Muscle layer of colon (tissue), 2 donors: ENCODE data around the gene SLC17A9.
A peak's percentile ranks its signal among the peaks of the same experiment; 100 is the strongest.

ENCODE experiments used
- H3K27ac ChIP-seq: one replicate; pipeline ENCODE4 v1.7.0; 2013; ENCODE audit warnings: low read depth, mild to moderate bottlenecking, low read length, moderate library complexity
- H3K27me3 ChIP-seq, 2 donors: one replicate each; pipeline ENCODE4 v1.7.0; 2013; ENCODE audit warnings: low read length in 2 of 2, mild to moderate bottlenecking in 2 of 2; ENCODE audit not compliant: insufficient read depth in 2 of 2, control insufficient read depth in 1 of 2
- H3K36me3 ChIP-seq: one replicate; pipeline ENCODE4 v1.7.0; 2013; ENCODE audit warnings: mild to moderate bottlenecking, low read length; ENCODE audit not compliant: insufficient read depth
- H3K4me1 ChIP-seq: one replicate; pipeline ENCODE4 v1.7.0; 2013; ENCODE audit warnings: mild to moderate bottlenecking, low read length; ENCODE audit not compliant: insufficient read depth
- H3K4me3 ChIP-seq, 2 donors: one replicate each; pipeline ENCODE4 v1.7.0; 2013; ENCODE audit warnings: low read length in 2 of 2, low read depth in 1 of 2, mild to moderate bottlenecking in 1 of 2, moderate library complexity in 1 of 2
- H3K9ac ChIP-seq: one replicate; pipeline ENCODE4 v1.7.0; 2013; ENCODE audit warnings: low read length
- H3K9me3 ChIP-seq: one replicate; pipeline ENCODE4 v1.7.0; 2013; ENCODE audit warnings: mild to moderate bottlenecking, low read length
- donor health status: abdominal sarcoma.
- donor health status: Adenocarcinoma of cecum.

Gene SLC17A9, protein sequence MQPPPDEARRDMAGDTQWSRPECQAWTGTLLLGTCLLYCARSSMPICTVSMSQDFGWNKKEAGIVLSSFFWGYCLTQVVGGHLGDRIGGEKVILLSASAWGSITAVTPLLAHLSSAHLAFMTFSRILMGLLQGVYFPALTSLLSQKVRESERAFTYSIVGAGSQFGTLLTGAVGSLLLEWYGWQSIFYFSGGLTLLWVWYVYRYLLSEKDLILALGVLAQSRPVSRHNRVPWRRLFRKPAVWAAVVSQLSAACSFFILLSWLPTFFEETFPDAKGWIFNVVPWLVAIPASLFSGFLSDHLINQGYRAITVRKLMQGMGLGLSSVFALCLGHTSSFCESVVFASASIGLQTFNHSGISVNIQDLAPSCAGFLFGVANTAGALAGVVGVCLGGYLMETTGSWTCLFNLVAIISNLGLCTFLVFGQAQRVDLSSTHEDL

DNA sequence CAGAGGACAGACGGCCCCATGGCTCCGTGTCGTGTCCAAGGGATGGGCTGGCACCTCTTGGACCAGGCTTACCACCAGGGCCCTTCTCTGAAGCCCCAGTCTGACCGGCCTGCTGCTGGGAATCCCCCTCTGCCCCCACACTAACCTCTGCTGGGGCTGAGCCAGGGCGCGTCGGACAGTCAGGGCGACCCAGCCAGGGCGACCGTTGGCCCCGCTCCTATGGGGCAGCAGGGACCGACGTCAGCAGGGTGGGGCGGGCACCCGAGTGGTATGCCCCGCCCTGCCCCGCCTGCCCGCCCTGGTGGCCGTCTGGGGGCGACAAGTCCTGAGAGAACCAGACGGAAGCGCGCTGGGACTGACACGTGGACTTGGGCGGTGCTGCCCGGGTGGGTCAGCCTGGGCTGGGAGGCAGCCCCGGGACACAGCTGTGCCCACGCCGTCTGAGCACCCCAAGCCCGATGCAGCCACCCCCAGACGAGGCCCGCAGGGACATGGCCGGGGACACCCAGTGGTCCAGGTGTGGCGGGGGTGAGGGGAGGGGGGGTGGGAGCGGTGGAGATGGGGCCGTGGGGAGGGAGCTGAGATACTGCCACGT lies at the start of gene SLC17A9:
TSS of gene SLC17A9 (plus strand) at position 337 of the 595 bp plus-strand sequence. CDS start at position 459, 122 bp downstream.
- H3K36me3 ChIP-seq: peaks cover 21% of the 10 kb centered on the region
- peak within 1 kb of the TSS; percentile 79 for H3K9ac ChIP-seq
- peak within 1 kb of the TSS; percentile 26 to 60 for H3K4me3 ChIP-seq
- H3K4me1 ChIP-seq: peaks cover 22% of the 10 kb centered on the region
- no peaks in the 10 kb centered on the region for H3K27me3 ChIP-seq
- peak within 1 kb of the TSS; percentile 80 for H3K27ac ChIP-seq
- no peaks in the 10 kb centered on the region for H3K9me3 ChIP-seq

DNA sequence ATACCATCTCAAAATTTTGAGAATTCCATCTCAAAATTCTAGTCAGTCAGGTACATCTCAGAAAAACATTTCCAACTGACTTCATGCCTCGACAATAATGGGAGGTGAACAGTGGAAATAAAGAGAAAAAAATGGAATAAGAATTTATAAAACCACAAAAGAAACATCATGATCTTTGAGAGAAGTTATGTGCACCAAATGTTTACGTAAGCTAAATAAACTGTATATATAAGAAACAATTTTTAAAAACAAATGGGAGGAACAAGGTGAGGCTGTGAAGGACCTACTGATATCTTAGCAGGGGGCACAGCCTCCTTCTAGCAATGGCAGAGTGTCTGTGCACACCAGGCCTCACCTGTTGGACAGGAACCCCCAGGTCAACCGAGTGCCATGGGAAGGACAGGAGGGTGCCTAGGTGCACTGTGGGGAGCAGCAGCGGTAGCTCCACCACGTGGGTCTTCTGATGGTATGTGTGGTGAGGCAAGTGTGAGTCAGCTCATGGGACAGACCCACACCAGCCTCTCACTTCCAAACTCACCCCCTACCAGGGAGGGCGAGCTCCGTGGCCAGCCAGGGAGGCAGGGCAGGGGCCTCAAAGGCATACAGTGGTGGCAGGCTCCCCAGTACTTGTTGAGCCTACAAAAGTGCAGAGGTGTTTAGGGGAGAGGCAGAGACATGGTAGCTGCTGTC lies 49.4 kb upstream of the SLC17A9 start:
- H3K27ac ChIP-seq: no peak overlapping the region
- H3K36me3 ChIP-seq: peaks cover 70% of the 10 kb centered on the region
- no peaks in the 10 kb centered on the region for H3K27me3 ChIP-seq
- H3K4me3 ChIP-seq: no peak overlapping the region
- no peaks in the 10 kb centered on the region for H3K9me3 ChIP-seq
- H3K9ac ChIP-seq: no peak overlapping the region
- peaks cover 27% of the 10 kb centered on the region for H3K4me1 ChIP-seq

DNA sequence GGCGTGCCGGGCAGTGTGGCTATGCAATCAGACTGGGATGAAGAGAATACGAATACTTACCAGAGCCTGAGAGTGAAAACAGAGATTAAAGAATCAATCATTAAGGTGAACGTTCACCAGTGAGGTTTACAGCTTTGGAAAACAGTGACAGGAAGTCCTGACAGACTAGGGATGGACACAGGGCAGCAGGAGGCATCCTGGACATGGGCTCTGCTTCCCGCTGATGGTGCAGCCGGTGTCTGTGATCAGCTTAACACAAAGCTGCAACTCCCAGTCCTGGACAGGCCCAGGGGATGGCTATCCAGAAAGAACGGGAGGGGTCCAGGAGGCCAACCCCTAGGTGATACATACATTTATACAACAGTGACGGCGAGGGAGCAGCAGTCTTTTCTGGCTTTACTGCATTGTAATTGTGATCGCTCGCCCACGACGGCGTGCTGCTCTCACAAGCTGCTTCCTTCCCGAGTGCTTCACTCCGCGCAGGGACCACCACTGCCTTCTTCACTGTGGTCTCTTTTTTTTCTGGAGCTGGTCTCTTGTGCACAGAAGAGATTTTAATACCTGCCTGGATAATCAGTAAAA lies 46.9 kb upstream of the SLC17A9 start:
- Histone ChIP-seq H3K27me3 (no peaks in the 10 kb centered on the region), H3K9ac (no peak overlapping the region)

DNA sequence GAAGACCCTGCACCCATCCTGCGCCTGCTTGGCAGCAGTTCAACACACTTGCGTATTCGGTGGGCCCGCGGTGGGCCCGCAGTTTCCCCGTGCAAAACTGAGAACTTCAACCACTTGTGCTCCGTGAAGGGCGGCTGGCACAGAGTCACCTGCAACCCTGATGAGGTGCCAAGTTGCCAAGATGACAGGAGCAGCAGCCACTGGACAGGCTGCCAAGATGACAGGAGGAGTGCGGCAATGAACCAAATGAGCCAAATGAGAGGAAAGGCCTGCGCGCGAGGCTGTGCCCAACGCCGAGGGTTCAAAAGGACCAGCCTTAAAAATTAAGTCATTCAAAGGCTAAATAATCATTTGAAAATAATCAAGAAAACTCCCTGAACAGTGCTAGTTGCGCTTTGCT lies 46.3 kb upstream of the SLC17A9 start:
- Histone ChIP-seq H3K4me1 (no peaks in the 10 kb centered on the region), H3K27ac (no peak overlapping the region), H3K27me3 (no peaks in the 10 kb centered on the region), H3K9me3 (no peaks in the 10 kb centered on the region), H3K36me3 (peaks cover 98% of the 10 kb centered on the region), H3K4me3 (no peak overlapping the region), H3K9ac (no peak overlapping the region)

More for the DNA sequence above, 46.9 kb upstream of the SLC17A9 start:
- Histone ChIP-seq H3K27ac (no peak overlapping the region), H3K4me1 (peaks cover 1% of the 10 kb centered on the region), H3K9me3 (no peaks in the 10 kb centered on the region), H3K4me3 (no peak overlapping the region), H3K36me3 (peaks cover 95% of the 10 kb centered on the region)

DNA sequence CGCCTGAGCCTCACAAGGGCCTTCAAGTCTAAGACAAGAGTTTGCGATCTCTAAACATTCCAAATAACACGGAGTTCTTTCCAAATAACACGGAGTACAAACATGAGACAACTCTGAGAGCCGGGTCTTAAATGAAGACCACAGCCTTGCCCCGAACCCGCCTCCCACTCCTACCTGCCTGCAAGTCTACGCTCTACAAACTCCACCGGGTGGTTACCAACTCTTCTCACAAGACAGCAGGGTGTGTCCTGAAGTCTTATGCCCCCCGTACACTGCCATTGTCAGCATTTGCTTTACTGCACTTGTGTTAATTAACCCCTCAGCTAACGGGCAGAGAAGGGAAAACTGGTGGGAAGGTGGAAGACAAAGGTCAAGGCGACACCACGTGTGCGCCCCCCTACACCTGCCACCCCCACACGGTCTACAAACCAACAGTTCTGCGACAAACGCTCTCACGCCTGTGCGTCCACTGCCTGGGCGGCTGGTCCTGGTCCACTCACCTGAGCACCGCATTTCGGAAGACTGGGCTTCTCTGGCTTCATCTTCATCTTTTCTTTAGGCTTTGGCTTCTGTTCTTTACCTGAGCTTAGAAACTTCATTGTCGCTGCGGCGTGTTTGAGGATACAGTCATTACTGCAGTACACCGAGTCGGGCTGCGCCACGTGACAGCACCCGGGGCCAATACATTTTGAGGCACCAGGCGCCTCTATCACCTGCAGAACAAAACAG lies 45.7 kb upstream of the SLC17A9 start:
- peaks cover 98% of the 10 kb centered on the region for H3K36me3 ChIP-seq

DNA sequence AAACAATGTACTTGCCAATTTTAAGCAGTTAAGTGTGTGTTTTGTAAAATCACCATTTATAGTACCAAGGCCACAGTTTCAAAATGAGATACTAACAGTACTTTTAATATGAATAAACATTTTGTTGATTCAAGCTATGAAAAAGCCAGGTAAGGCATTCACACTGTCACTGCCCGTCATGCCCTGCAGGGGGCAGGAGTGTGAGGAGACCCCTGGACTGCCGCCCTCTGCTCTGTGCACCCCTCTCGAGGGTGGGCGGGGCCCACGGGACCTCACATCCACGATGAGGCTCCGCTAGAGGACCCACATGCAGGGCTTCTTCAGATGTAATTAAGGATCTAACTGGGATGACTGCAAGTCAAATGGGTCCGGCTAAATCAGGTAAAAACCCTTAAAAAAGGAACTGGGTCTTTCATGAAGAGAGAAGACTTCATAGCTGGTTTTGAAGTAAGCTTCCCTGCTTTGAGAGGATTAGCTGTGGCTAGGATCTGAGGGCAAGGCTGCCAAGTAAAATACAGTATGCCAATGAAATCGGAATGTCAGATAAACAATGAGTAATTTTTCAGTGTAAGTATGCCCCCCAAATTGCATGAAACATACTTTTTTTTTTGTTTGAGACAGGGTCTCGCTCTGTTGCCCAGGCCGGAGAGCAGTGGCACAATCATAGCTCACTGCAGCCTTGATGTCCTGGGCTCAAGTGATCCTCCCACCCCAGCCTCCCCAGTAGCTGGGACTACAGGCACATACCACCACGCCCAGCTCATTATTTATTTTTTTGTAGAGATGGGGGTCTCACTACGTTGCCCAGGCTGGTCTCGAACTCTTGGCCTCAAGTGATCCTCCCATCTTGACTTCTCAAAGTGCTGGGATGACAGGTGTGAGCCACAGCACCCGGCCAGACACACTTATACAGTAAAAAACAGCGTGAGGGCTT lies 44.9 kb upstream of the SLC17A9 start:
- H3K27me3 ChIP-seq: no peaks in the 10 kb centered on the region
- no peak overlapping the region for H3K4me3 ChIP-seq
- H3K27ac ChIP-seq: no peak overlapping the region
- H3K9ac ChIP-seq: no peak overlapping the region
- no peaks in the 10 kb centered on the region for H3K9me3 ChIP-seq
- peaks cover 94% of the 10 kb centered on the region for H3K36me3 ChIP-seq
- H3K4me1 ChIP-seq: no peaks in the 10 kb centered on the region

More for the DNA sequence above, 45.7 kb upstream of the SLC17A9 start:
- H3K27me3 ChIP-seq: no peaks in the 10 kb centered on the region
- no peak overlapping the region for H3K27ac ChIP-seq
- no peaks in the 10 kb centered on the region for H3K4me1 ChIP-seq
- no peaks in the 10 kb centered on the region for H3K9me3 ChIP-seq
- no peak overlapping the region for H3K9ac ChIP-seq
- no peak overlapping the region for H3K4me3 ChIP-seq

DNA sequence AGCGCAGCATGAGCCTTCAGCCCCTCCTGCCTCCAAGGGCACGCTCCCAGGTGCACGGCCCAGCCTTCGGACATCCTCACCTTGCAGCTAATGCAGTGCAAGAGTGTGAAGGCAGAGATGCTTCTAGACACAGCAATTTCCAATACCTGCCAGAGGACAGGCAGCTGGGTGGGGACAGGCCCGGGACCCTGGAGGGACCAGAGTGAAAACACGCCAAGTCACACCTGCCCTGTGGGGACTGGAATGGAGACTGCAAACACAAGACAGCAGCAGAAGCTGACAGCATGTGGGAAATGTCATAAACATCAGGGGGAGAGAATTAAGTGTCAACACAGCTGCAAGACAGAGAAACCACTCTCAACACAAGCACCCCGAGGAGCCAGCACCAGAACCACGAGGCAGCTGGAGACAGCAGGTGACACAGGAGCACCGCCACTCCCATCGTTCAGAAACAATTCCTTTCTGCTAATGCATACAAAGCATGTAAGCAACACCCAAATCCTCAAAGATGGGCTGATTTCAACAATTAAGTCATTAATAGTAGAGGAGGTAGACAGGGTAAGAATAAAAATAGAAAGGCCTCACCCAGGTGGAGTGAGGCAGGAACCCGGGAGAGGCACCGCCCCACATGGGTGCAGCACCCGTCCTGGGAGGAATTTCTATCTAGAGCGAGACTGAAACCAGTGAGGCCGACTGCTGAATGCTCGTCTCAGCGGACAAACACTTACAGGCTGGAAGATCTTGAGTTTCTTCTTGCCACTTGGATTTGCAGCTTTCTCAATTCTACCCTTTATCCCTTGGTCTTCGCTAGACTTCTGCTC lies 43.3 kb upstream of the SLC17A9 start:
- Histone ChIP-seq H3K27ac (no peak overlapping the region), H3K4me1 (peaks cover 11% of the 10 kb centered on the region), H3K9ac (no peak overlapping the region), H3K36me3 (peaks cover 86% of the 10 kb centered on the region), H3K4me3 (no peak overlapping the region), H3K9me3 (no peaks in the 10 kb centered on the region), H3K27me3 (no peaks in the 10 kb centered on the region)

DNA sequence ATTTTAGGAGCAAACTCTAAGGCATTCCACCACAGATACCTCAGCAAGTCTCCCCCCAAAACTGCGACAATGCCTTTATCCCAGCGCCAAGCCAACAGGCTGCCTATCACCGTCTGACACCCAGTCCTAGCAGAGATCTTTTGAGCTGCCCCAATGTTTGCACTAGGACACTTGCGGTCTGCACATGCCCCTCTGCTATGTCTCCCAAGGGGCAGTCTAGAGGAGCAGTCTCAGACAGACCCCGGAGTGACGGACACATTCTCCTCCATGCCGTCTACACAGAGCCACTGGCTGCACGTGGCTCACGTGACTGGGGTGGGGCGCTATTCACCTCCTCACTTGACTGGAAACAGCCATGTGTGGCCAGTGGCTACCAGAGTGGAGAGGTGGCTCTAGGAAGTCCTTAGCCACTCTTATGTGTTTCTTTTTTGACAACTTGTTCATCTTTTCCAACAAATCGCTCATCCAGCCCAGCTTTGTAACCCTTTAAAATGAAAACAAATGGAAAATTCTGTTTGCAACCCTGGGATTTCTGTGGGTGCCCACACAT lies 42.2 kb upstream of the SLC17A9 start:
- Histone ChIP-seq H3K9ac (no peak overlapping the region), H3K4me3 (no peak overlapping the region), H3K4me1 (peaks cover 20% of the 10 kb centered on the region), H3K9me3 (no peaks in the 10 kb centered on the region), H3K27ac (no peak overlapping the region), H3K36me3 (peaks cover 77% of the 10 kb centered on the region), H3K27me3 (no peaks in the 10 kb centered on the region)

DNA sequence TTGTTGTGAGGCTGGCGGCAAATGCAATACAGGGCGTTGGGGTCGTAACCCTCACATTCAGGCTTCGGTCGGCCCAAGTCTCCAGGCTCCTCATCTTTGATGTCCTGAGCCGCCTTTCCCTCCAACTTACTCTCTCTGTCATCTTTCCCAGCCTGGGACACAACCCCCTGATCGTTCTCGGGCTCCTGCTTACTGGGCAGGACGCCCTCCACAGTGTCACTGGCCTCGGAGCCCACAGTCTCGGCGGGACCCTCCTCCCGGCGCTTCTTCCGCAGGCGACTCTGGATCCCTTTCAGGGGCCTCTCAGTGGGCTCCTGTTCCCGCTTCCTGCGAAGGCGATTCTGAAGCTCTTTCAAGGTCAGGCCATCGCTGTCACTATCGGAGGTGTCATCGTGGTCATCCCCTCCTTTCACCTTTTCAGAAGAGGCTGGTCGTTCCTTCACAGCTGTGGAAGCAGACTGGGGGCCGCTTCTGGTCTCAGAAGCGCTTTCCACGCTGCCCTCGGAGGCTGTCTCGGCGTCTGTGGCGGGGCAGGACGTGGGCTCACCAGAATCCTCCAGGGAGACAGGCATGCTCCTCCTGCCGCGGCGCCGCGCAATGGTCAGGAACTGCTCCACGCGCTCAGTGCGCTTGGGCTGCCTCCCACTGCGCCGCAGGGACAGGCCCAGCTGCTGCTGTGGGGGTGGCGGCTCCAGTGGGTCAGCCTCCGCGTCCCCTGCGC lies 41.6 kb upstream of the SLC17A9 start:
- Histone ChIP-seq H3K27me3 (no peaks in the 10 kb centered on the region), H3K4me1 (peaks cover 27% of the 10 kb centered on the region), H3K4me3 (no peak overlapping the region), H3K27ac (no peak overlapping the region), H3K36me3 (peaks cover 70% of the 10 kb centered on the region), H3K9ac (no peak overlapping the region), H3K9me3 (no peaks in the 10 kb centered on the region)
